Heart left ventricle (tissue), 13 donors: ENCODE data around the gene RABGGTA.

Experiments used
- CTCF ChIP-seq, 12 donors: fragments of 200-600 bp; sonication (generic) in 4 of 12; IDR thresholded peaks; one replicate each; pipeline versions ENCODE4 v1.5.0 to v1.8.0; 2018 to 2022; ENCODE audit warnings: antibody characterized with exemption in 12 of 12, mild to moderate bottlenecking in 5 of 12
- POLR2A ChIP-seq, 2 donors: fragments of 450-650 bp; IDR thresholded peaks; one replicate each; pipeline ENCODE4 v1.6.1; 2017; ENCODE audit warnings: antibody characterized with exemption in 2 of 2, mild to moderate bottlenecking in 2 of 2, moderate library complexity in 2 of 2
- donor health status: ischemic (EF 13 %, LVEDD 7.1; RV severe dilation, severe dysfunction).
- donor health status: DM: no; HTN: yes; CAD: no.
- donor health status: DM: no; HTN: no; CAD: no.
- donor health status: ischemic (EF 25% LVEDD 6.9; RV normal size, moderate dysfunction).
- donor health status: ischemic (EF 25% LVEDD 5.7; RV mildly dilated, moderate dysfunction).
- donor health status: ischemic (EF 35%, LVEDD 5.7; RV mildly dilated, moderate dysfunction).
- donor health status: nonischemic (EF 11% LVEDD 7.7; RV severe dilation, severe dysfunction).
- donor health status: DM: yes; HTN: yes; CAD: no.
- donor health status: PGD.
- donor health status: ischemic (EF 29% LVEDD 5.4; RV normal size, mild dysfunction).
- donor health status: nonischemic (EF 23%, LVEDD 6.1; RV moderate dilation, normal function).

- no peak for TF ChIP-seq CTCF (IDR thresholded peaks at IDR 0.05)
- no peak for TF ChIP-seq POLR2A (IDR thresholded peaks at IDR 0.05)
Observed at GRCh38 chr14:24255438-24255837, 16.0 kb downstream of the RABGGTA start.
